HepG2 (cell line): Measurements from ENCODE around the gene AHCTF1. TPM values are rescaled to one million over a fixed set of nuclear protein-coding genes. Genes with fewer than 3 reads are reported as not detected.

Source experiments
- CBX1 ChIP-seq: IDR thresholded peaks from one replicate; pipeline ENCODE4 v1.6.1; 2016; ENCODE audit warnings: antibody characterized with exemption, low read depth
- GATAD2A ChIP-seq: IDR thresholded peaks from 2 replicates; pipeline ENCODE4 v1.6.1; 2016
- KLF15 ChIP-seq: sonication (generic); formaldehyde crosslinking; IDR thresholded peaks from 2 replicates; pipeline ENCODE4 v1.8.1; 2023; ENCODE audit warnings: borderline replicate concordance, mild to moderate bottlenecking, inconsistent platforms, missing genetic modification reagents, mixed read lengths
- MXI1 ChIP-seq: IDR thresholded peaks from 3 replicates; pipeline ENCODE4 v1.6.1; 2012; ENCODE audit warnings: low read depth, low read length, inconsistent platforms, borderline replicate concordance
- NFE2 ChIP-seq: sonication (generic); formaldehyde crosslinking; IDR thresholded peaks from 2 replicates; pipeline ENCODE4 v1.4.0; 2020; ENCODE audit warnings: missing genetic modification reagents
- NFIC ChIP-seq: IDR thresholded peaks from 2 replicates; pipeline ENCODE4 v1.6.1; 2012; ENCODE audit warnings: mild to moderate bottlenecking, low read length, inconsistent platforms
- NONO ChIP-seq, 2 experiments: fragments of 450-650 bp in 1 of 2; sonication (generic) in 1 of 2; formaldehyde crosslinking in 1 of 2; IDR thresholded peaks in 1 of 2; conservative IDR thresholded peaks in 1 of 2; 2 replicates each; pipeline versions ENCODE4 v1.6.1 to v1.8.0; 2017 to 2022; ENCODE audit warnings: mild to moderate bottlenecking in 1 of 2, missing genetic modification reagents in 1 of 2, moderate library complexity in 1 of 2
- NRL ChIP-seq: sonication (generic); formaldehyde crosslinking; IDR thresholded peaks from 2 replicates; pipeline ENCODE4 v1.5.0; 2020; ENCODE audit warnings: missing genetic modification reagents, mild to moderate bottlenecking, moderate library complexity, borderline replicate concordance
- RNF2 ChIP-seq: fragments of 450-650 bp; conservative IDR thresholded peaks from 2 replicates; pipeline ENCODE4 v1.6.1; 2016; ENCODE audit warnings: low read depth
- SATB2 ChIP-seq: sonication (generic); formaldehyde crosslinking; IDR thresholded peaks from 2 replicates; pipeline ENCODE4 v1.5.0; 2020; ENCODE audit warnings: missing genetic modification reagents
- ZBTB20 ChIP-seq: sonication (generic); formaldehyde crosslinking; IDR thresholded peaks from 2 replicates; pipeline ENCODE4 v1.8.1; 2023; ENCODE audit warnings: missing genetic modification reagents, low read depth, mild to moderate bottlenecking, borderline replicate concordance
- ZBTB26 ChIP-seq: IDR thresholded peaks from 2 replicates; pipeline ENCODE4 v1.6.1; 2016; ENCODE audit warnings: missing compliant biosample characterization, missing genetic modification reagents, borderline replicate concordance
- ZFY ChIP-seq: sonication (generic); formaldehyde crosslinking; IDR thresholded peaks from 2 replicates; pipeline ENCODE4 v1.4.0; 2020; ENCODE audit warnings: missing genetic modification reagents
- ZNF446 ChIP-seq: sonication (generic); formaldehyde crosslinking; IDR thresholded peaks from 2 replicates; pipeline ENCODE4 v1.5.0; 2020; ENCODE audit warnings: mild to moderate bottlenecking, missing genetic modification reagents
- ZNF839 ChIP-seq: sonication (generic); formaldehyde crosslinking; IDR thresholded peaks from 2 replicates; pipeline ENCODE4 v1.4.0; 2020; ENCODE audit warnings: missing genetic modification reagents, mild to moderate bottlenecking, borderline replicate concordance
- polyA plus RNA-seq, 8 experiments: library from polyadenylated mRNA; depleted of rRNA in 3 of 8; stranded (reverse) in 7 of 8; unstranded in 1 of 8; fragments of >200 nt; fragmentation: Illumina TruSeq in 4 of 8; extraction: Trizol in 4 of 8; gene quantifications; 2 replicates each; pipeline versions ENCODE4 v1.2.1 to v1.2.3, GENCODE V29; 2011 to 2016; ENCODE audit warnings: low read depth in 4 of 8, missing spikeins in 1 of 8, mixed read lengths in 1 of 8; ENCODE audit not compliant: insufficient read depth in 1 of 8
- total RNA-seq, 5 experiments: library from RNA; depleted of rRNA; stranded (reverse); fragments of >200 nt; fragmentation: Illumina TruSeq; extraction: Trizol; gene quantifications; 2 replicates each; pipeline ENCODE4 v1.2.3, GENCODE V29; 2016; ENCODE audit warnings: low read depth in 1 of 5
- TF ChIP-seq, protein P1 (sequence below): sonication (generic); formaldehyde crosslinking; IDR thresholded peaks from 2 replicates; pipeline ENCODE4 v1.5.0; 2020; ENCODE audit warnings: mild to moderate bottlenecking, missing genetic modification reagents
- TF ChIP-seq, protein P2 (sequence below): sonication (generic); formaldehyde crosslinking; IDR thresholded peaks from 2 replicates; pipeline ENCODE4 v1.4.0; 2020; ENCODE audit warnings: missing genetic modification reagents
- TF ChIP-seq, protein P3 (sequence below): sonication (generic); formaldehyde crosslinking; IDR thresholded peaks from 2 replicates; pipeline ENCODE4 v1.4.0; 2020; ENCODE audit warnings: mild to moderate bottlenecking, missing genetic modification reagents

AHCTF1 gene
- total and polyA plus RNA-seq, 2 of the 13 experiments (the other 11 are each of a cell fraction or from before 2014, with no cell fraction given), result 16.6 to 45.9 TPM

- TF ChIP-seq, protein P1, sequence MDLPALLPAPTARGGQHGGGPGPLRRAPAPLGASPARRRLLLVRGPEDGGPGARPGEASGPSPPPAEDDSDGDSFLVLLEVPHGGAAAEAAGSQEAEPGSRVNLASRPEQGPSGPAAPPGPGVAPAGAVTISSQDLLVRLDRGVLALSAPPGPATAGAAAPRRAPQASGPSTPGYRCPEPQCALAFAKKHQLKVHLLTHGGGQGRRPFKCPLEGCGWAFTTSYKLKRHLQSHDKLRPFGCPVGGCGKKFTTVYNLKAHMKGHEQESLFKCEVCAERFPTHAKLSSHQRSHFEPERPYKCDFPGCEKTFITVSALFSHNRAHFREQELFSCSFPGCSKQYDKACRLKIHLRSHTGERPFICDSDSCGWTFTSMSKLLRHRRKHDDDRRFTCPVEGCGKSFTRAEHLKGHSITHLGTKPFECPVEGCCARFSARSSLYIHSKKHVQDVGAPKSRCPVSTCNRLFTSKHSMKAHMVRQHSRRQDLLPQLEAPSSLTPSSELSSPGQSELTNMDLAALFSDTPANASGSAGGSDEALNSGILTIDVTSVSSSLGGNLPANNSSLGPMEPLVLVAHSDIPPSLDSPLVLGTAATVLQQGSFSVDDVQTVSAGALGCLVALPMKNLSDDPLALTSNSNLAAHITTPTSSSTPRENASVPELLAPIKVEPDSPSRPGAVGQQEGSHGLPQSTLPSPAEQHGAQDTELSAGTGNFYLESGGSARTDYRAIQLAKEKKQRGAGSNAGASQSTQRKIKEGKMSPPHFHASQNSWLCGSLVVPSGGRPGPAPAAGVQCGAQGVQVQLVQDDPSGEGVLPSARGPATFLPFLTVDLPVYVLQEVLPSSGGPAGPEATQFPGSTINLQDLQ (CRISPR knock-in tag), result no peak
- TF ChIP-seq MXI1 (peak; percentile 91; the same call in 2 of the 3 replicates), RNF2 (no peak), ZBTB26 (CRISPR knock-in tag) (peak; percentile 70; the same call in 1 of the 2 replicates), KLF15 (CRISPR knock-in tag) (0 out of 2 replicates have a peak, but pooled peaks have one; percentile 36), NONO (IDR thresholded peaks at IDR 0.05) (no peak), NONO (CRISPR knock-in tag; conservative IDR thresholded peaks at IDR 0.05) (peak; percentile 95), ZBTB20 (CRISPR knock-in tag) (peak; percentile 37; the same call in 1 of the 2 replicates), ZNF839 (CRISPR knock-in tag) (no peak), NFIC (no peak), NFE2 (no peak), GATAD2A (peak; percentile 58), CBX1 (no peak), ZFY (peak; percentile 67), NRL (CRISPR knock-in tag) (peak; percentile 93), SATB2 (CRISPR knock-in tag) (no peak), ZNF446 (CRISPR knock-in tag) (0 out of 2 replicates have a peak, but pooled peaks have one; percentile 55)
- TF ChIP-seq, protein P2, sequence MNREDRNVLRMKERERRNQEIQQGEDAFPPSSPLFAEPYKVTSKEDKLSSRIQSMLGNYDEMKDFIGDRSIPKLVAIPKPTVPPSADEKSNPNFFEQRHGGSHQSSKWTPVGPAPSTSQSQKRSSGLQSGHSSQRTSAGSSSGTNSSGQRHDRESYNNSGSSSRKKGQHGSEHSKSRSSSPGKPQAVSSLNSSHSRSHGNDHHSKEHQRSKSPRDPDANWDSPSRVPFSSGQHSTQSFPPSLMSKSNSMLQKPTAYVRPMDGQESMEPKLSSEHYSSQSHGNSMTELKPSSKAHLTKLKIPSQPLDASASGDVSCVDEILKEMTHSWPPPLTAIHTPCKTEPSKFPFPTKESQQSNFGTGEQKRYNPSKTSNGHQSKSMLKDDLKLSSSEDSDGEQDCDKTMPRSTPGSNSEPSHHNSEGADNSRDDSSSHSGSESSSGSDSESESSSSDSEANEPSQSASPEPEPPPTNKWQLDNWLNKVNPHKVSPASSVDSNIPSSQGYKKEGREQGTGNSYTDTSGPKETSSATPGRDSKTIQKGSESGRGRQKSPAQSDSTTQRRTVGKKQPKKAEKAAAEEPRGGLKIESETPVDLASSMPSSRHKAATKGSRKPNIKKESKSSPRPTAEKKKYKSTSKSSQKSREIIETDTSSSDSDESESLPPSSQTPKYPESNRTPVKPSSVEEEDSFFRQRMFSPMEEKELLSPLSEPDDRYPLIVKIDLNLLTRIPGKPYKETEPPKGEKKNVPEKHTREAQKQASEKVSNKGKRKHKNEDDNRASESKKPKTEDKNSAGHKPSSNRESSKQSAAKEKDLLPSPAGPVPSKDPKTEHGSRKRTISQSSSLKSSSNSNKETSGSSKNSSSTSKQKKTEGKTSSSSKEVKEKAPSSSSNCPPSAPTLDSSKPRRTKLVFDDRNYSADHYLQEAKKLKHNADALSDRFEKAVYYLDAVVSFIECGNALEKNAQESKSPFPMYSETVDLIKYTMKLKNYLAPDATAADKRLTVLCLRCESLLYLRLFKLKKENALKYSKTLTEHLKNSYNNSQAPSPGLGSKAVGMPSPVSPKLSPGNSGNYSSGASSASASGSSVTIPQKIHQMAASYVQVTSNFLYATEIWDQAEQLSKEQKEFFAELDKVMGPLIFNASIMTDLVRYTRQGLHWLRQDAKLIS (CRISPR knock-in tag), result 0 out of 2 replicates have a peak, but pooled peaks have one; percentile 60
- TF ChIP-seq, protein P3, sequence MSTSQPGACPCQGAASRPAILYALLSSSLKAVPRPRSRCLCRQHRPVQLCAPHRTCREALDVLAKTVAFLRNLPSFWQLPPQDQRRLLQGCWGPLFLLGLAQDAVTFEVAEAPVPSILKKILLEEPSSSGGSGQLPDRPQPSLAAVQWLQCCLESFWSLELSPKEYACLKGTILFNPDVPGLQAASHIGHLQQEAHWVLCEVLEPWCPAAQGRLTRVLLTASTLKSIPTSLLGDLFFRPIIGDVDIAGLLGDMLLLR, result no peak
Measured at GRCh38 chr1:246931549-246932365, at the start of gene AHCTF1 (continued).
